HFF-Myc (cell line): Measurements from ENCODE around the gene CLDN4.
A peak's percentile ranks its signal among the peaks of the same experiment; 100 is the strongest.
"Not testable (repeated sequence)": the region's sequence is repeated elsewhere in the genome, so short reads cannot be mapped to it uniquely, and the experiment has no call there.

Experiments
- DNase-seq: peaks from one replicate; pipeline ENCODE4 v3.0.0-alpha.2; 2011; ENCODE audit warnings: low read depth; ENCODE audit errors: extremely low read depth
- H3K4me3 ChIP-seq: replicated peaks from 2 replicates; pipeline ENCODE4 v1.5.1; 2011; ENCODE audit warnings: low read depth, mild to moderate bottlenecking, control low read depth, low read length
- CTCF ChIP-seq: IDR thresholded peaks from 2 replicates; pipeline ENCODE4 v1.5.1; 2012; ENCODE audit warnings: mild to moderate bottlenecking, low read depth, low read length, control low read depth; ENCODE audit errors: missing control alignments

Gene CLDN4

GRCh38 chr7:73839743-73840714, 9.2 kb downstream of the CLDN4 start:
- no peak for TF ChIP-seq CTCF
- H3K4me3 ChIP-seq = no peak overlapping the region
- no peak for DNase-seq

DNA sequence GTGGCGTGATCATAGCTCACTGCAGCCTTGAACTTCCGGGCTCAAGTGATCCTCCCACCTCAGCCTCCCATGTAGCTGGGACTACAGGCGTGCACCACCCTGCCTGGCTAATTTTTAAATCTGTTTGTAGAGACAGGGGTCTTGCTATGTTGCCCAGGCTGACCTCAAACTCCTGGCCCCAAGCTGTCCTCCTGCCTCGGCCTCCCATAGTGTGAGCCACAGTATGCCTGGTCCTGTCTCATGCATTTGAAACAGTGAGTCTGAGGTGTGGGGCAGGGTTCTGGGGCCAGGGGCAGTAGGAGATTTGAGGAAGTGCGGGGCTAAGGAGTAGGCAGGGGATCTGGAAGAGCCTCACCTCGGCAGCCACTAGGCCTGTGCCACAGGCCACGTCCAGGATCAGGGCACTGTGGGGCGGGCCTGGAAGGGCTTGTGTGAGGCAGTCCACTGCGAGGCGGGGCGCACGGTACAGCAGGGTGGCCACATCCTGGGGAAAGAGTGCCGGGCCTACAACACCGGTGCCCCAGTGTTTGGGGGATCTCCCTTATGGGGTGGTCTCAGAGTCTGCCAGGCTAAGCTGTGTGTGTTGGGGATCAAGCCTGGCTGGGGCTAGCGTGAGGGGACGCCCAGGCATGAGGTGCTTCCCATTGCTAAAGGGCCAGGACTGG, 10.1 kb downstream of the CLDN4 start:
- no peak for DNase-seq
- TF ChIP-seq CTCF = no peak

DNA sequence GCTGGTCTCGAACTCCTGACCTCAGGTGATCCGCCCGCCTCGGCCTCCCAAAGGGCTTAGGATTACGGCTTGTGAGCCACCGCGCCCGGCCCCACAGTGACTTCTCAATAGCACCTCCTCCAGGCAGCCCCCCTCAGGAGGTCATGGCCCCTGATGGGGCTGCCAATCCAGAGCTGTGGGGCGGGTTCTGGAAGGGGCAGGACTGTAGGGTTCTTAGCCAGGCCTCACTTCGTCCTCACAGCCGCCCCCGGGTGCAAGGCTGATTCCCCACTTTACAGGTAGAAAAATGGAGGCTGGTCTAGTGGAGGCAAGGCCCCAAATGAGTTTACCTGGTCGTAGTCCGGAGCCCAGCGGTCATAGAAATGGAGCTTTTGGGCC, 10.9 kb downstream of the CLDN4 start:
- TF ChIP-seq CTCF = no peak
- H3K4me3 ChIP-seq = peak overlapping the region; percentile 71
- DNase-seq = no peak

More for the DNA sequence above, 10.1 kb downstream of the CLDN4 start:
- peak overlapping the region; percentile 71 for H3K4me3 ChIP-seq

DNA sequence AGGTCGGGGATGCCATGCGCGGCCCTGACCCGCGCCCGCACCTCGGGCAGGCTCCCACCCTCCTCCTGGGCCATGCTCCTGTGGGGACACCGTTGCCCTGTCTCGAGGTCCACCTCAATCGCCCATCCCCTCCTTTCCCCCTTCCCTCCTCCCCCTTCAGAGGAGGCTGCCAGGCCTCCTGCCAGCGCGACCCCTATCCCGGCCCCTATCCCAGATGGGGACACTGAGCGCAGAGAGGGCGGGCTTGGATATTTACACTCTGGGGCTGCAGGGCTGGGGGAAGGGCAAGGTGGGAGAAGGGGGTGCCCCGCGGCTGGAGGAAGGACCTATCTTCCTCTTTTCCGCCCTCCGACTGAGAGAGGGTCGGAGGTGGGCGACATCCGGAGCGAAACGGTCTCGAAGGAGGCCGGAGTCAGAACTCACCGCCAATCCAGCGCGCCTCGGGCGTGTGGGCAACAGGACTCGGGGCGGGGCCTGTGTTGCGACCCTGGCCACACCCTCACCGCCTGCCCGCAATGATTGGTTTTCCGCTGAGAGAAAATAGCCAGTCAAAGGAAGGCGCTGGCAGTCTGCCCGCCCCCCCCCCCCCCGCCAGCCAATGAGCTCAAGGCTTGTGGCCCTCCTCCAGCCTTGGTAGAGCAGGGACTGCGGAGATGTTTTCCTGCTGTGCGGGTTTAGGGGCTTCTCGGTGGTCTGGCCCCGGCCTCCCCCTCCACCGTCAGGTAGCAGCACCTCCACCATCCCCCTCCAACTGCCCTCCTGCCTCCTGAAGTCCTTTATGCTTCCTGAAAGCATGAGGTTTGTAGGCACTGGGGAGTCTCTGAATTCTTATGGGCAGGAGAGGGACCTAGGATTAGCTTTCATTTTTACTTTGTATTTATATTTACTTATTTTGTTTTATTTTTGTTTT, 11.5 kb downstream of the CLDN4 start, which contains the start of gene METTL27:
TSS of gene METTL27 (minus strand) at position 450 of the 910 bp plus-strand sequence. CDS start at position 74, 376 bp downstream.
- DNase-seq = peak; percentile 76
- TF ChIP-seq CTCF = no peak
- peak within 1 kb of the TSS; percentile 71 for H3K4me3 ChIP-seq

DNA sequence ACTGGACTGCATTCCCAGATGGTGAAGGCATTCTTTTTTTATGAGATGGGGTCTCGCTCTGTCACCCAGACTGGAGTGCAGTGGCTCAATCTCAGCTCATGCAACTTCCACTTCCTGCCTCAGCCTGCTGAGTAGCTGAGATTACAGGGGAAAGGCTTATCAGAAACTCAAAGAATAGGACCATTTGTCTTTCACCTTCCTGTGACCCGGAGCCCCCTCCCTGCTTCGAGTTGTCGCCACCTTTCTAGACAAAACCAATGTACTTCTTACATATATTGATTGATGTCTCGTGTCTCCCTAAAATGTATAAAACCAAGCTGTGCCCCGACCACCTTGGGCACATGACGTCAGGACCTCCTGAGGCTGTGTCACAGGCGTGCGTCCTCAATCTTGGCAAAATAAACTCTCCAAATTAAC, 13.3 kb downstream of the CLDN4 start:
- DNase-seq = no peak
- TF ChIP-seq CTCF = no peak
- no peak overlapping the region for H3K4me3 ChIP-seq

- H3K4me3 ChIP-seq = no peak overlapping the region
- TF ChIP-seq CTCF = no peak
- no peak for DNase-seq
Observed at GRCh38 chr7:73844848-73845460, 14.2 kb downstream of the CLDN4 start.

DNA sequence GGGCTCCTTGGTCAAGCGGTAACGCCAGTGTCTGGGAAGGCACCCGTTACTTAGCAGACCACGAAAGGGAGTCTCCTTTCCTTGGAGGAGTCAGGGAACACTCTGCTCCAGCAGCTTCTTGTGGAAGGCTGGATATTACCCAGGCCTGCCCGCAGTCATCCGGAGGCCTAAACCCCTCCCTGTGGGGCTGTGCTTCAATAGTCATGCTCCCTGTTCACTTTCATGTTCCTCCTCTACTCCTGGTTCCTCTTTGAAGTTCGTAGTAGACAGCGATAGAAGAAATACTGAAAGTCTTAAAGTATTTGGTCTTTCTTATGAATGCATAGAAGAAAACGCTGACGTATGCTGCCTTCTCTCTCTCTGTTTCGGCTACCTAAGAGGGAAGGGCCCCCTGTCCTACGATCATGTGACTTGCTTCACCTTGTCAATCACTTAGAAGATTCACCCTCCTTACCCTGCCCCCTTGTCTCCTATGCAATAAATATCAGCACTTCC, 15.0 kb downstream of the CLDN4 start:
- not testable (repeated sequence) for H3K4me3 ChIP-seq, DNase-seq
